ENCODE measurements around the gene POLA1.

The POLA1 gene

GRCh38 chrX:25026576-25026975 is 332.9 kb downstream of the POLA1 start:
- no peak for DNase-seq (ENCODE audit: low read depth in 2 of 2)

- no peak for DNase-seq (ENCODE audit: low read depth in 2 of 2)
Measured at GRCh38 chrX:25028726-25029125, 335.0 kb downstream of the POLA1 start.

- no peak for DNase-seq (ENCODE audit: low read depth in 2 of 2)
Measured at GRCh38 chrX:25029288-25029825, 335.6 kb downstream of the POLA1 start.

GRCh38 chrX:25034889-25035288 is 341.2 kb downstream of the POLA1 start:
- DNase-seq (ENCODE audit: low read depth in 2 of 2) = no peak

- DNase-seq (ENCODE audit: low read depth in 2 of 2) = no peak
Measured at GRCh38 chrX:25039036-25039435, 345.3 kb downstream of the POLA1 start.

GRCh38 chrX:25043192-25043591 is 349.5 kb downstream of the POLA1 start:
- DNase-seq (ENCODE audit: low read depth in 2 of 2) = no peak
